Spinal cord (tissue), 10 donors: Measurements from ENCODE around the gene TBC1D22B. TPM values are rescaled to one million over a fixed set of nuclear protein-coding genes. Genes with fewer than 3 reads are reported as not detected.

Experiments
- DNase-seq, 6 donors: peaks; one replicate each; pipeline versions ENCODE4 v3.0.0 to v3.0.0-alpha.2; 2013 to 2015; ENCODE audit warnings: low spot score in 6 of 6, low read depth in 4 of 6
- H3K27ac ChIP-seq: one replicate; pipeline ENCODE4 v1.5.1; 2013; ENCODE audit warnings: low read depth, low read length, control low read depth
- H3K27me3 ChIP-seq: one replicate; pipeline ENCODE4 v1.6.1; 2013; ENCODE audit warnings: low read length; ENCODE audit not compliant: control insufficient read depth, insufficient read depth
- H3K36me3 ChIP-seq: one replicate; pipeline ENCODE4 v1.6.1; 2013; ENCODE audit warnings: low read length; ENCODE audit not compliant: control insufficient read depth, insufficient read depth
- H3K4me1 ChIP-seq: one replicate; pipeline ENCODE4 v1.6.1; 2013; ENCODE audit warnings: low read length; ENCODE audit not compliant: control insufficient read depth, insufficient read depth
- H3K4me3 ChIP-seq: one replicate; pipeline ENCODE4 v1.5.1; 2013; ENCODE audit warnings: low read depth, low read length, control low read depth
- H3K9me3 ChIP-seq: one replicate; pipeline ENCODE4 v1.6.1; 2013; ENCODE audit warnings: low read length; ENCODE audit not compliant: control insufficient read depth, insufficient read depth
- WGBS: methylation state at CpG from one replicate; pipeline ENCODE4 v1.1.5; 2013; ENCODE audit warnings: missing lambda C conversion rate; ENCODE audit not compliant: insufficient coverage; 5-methylcytosine and 5-hydroxymethylcytosine counted together
- polyA plus RNA-seq, 2 donors: library from polyadenylated mRNA; unstranded; fragments of 120-200 nt; gene quantifications; one replicate each; pipeline ENCODE4 v1.2.1, GENCODE V29; 2013; ENCODE audit not compliant: insufficient read length in 2 of 2
- total RNA-seq, 2 donors: library from RNA; depleted of rRNA in 1 of 2; stranded (reverse); fragments of 120-200 nt in 1 of 2; fragments of >200 nt in 1 of 2; gene quantifications; one replicate each; pipeline versions ENCODE4 v1.2.3 to v1.2.4, GENCODE V29; 2013 to 2014
- donor health status: healthy.

TBC1D22B gene
- total and polyA plus RNA-seq, 4 donors: 9.3 to 15.6 (median 12.4) TPM

GRCh38 chr6:37221585-37222124 is 35.9 kb upstream of the TBC1D22B start:
- Histone ChIP-seq H3K4me1 (peaks cover 11% of the 10 kb centered on the region), H3K27me3 (no peaks in the 10 kb centered on the region), H3K4me3 (peak overlapping the region; percentile 69), H3K36me3 (no peaks in the 10 kb centered on the region), H3K27ac (peak overlapping the region; percentile 75), H3K9me3 (no peaks in the 10 kb centered on the region)
- 52% methylated on average over 6 of the region's 6 CpGs for WGBS
- DNase-seq: no peak

- DNase-seq: peak in 5 of 6 donors; percentile 45 to 92 (median 61)
- H3K9me3 ChIP-seq: no peaks in the 10 kb centered on the region
- peaks cover 11% of the 10 kb centered on the region for H3K4me1 ChIP-seq
- H3K4me3 ChIP-seq: peak overlapping the region; percentile 69
- peak overlapping the region; percentile 75 for H3K27ac ChIP-seq
- WGBS: under 1% methylated on average over 38 of the region's 39 CpGs
- H3K27me3 ChIP-seq: no peaks in the 10 kb centered on the region
- no peaks in the 10 kb centered on the region for H3K36me3 ChIP-seq
Measured at GRCh38 chr6:37222125-37222967, 35.2 kb upstream of the TBC1D22B start.

GRCh38 chr6:37222992-37223391 is 34.6 kb upstream of the TBC1D22B start:
- H3K36me3 ChIP-seq: no peaks in the 10 kb centered on the region
- no peak for DNase-seq
- H3K9me3 ChIP-seq: no peaks in the 10 kb centered on the region
- peak overlapping the region; percentile 69 for H3K4me3 ChIP-seq
- H3K27me3 ChIP-seq: no peaks in the 10 kb centered on the region
- H3K4me1 ChIP-seq: peaks cover 11% of the 10 kb centered on the region
- peak overlapping the region; percentile 75 for H3K27ac ChIP-seq

GRCh38 chr6:37225350-37226169 is 32.0 kb upstream of the TBC1D22B start:
- Histone ChIP-seq H3K9me3 (no peaks in the 10 kb centered on the region), H3K27ac (no peak overlapping the region), H3K36me3 (no peaks in the 10 kb centered on the region), H3K4me3 (no peak overlapping the region), H3K4me1 (peaks cover 11% of the 10 kb centered on the region), H3K27me3 (no peaks in the 10 kb centered on the region)
- 66% methylated on average over 3 of the region's 5 CpGs for WGBS
- DNase-seq: no peak

- H3K27me3 ChIP-seq: no peaks in the 10 kb centered on the region
- WGBS: 87% methylated on average over 5 of the region's 6 CpGs
- no peaks in the 10 kb centered on the region for H3K9me3 ChIP-seq
- no peak for DNase-seq
- no peaks in the 10 kb centered on the region for H3K4me1 ChIP-seq
- no peak overlapping the region for H3K27ac ChIP-seq
- no peaks in the 10 kb centered on the region for H3K36me3 ChIP-seq
- no peak overlapping the region for H3K4me3 ChIP-seq
Measured at GRCh38 chr6:37230104-37230503, 27.5 kb upstream of the TBC1D22B start.

- Histone ChIP-seq H3K36me3 (no peaks in the 10 kb centered on the region), H3K9me3 (no peaks in the 10 kb centered on the region), H3K27me3 (no peaks in the 10 kb centered on the region), H3K4me3 (no peak overlapping the region), H3K4me1 (peaks cover 3% of the 10 kb centered on the region), H3K27ac (no peak overlapping the region)
- WGBS: 83% methylated on average over 5 of the region's 5 CpGs
- no peak for DNase-seq
Measured at GRCh38 chr6:37232430-37233017, 25.0 kb upstream of the TBC1D22B start.

- no peak overlapping the region for H3K4me3 ChIP-seq
- no peaks in the 10 kb centered on the region for H3K9me3 ChIP-seq
- peaks cover 3% of the 10 kb centered on the region for H3K4me1 ChIP-seq
- H3K27me3 ChIP-seq: no peaks in the 10 kb centered on the region
- no peaks in the 10 kb centered on the region for H3K36me3 ChIP-seq
- 100% methylated on average over 2 of the region's 7 CpGs for WGBS
- no peak overlapping the region for H3K27ac ChIP-seq
- DNase-seq: no peak
Measured at GRCh38 chr6:37233541-37233940, 24.0 kb upstream of the TBC1D22B start.

GRCh38 chr6:37236921-37237320 is 20.7 kb upstream of the TBC1D22B start:
- no peak for DNase-seq
- Histone ChIP-seq H3K36me3 (no peaks in the 10 kb centered on the region), H3K9me3 (no peaks in the 10 kb centered on the region), H3K4me1 (peaks cover 7% of the 10 kb centered on the region), H3K27me3 (no peaks in the 10 kb centered on the region), H3K27ac (no peak overlapping the region), H3K4me3 (no peak overlapping the region)
- WGBS: 50% methylated on average over 1 of the region's 2 CpGs

GRCh38 chr6:37237789-37238188 is 19.8 kb upstream of the TBC1D22B start:
- no peak overlapping the region for H3K4me3 ChIP-seq
- no peaks in the 10 kb centered on the region for H3K27me3 ChIP-seq
- DNase-seq: no peak
- peaks cover 7% of the 10 kb centered on the region for H3K4me1 ChIP-seq
- H3K9me3 ChIP-seq: no peaks in the 10 kb centered on the region
- H3K36me3 ChIP-seq: no peaks in the 10 kb centered on the region
- no peak overlapping the region for H3K27ac ChIP-seq
